COLO668 (cell line): ENCODE results near the gene KCNH6.

Experiments
- DNase-seq: peaks from one replicate; lab custom pipeline; 2025; ENCODE audit not compliant: unreplicated experiment; lab: John Stamatoyannopoulos, UW

KCNH6 gene

GRCh38 chr17:63533433-63534077 lies 10.4 kb downstream of the KCNH6 start:
- peak; percentile 39 for DNase-seq

DNA sequence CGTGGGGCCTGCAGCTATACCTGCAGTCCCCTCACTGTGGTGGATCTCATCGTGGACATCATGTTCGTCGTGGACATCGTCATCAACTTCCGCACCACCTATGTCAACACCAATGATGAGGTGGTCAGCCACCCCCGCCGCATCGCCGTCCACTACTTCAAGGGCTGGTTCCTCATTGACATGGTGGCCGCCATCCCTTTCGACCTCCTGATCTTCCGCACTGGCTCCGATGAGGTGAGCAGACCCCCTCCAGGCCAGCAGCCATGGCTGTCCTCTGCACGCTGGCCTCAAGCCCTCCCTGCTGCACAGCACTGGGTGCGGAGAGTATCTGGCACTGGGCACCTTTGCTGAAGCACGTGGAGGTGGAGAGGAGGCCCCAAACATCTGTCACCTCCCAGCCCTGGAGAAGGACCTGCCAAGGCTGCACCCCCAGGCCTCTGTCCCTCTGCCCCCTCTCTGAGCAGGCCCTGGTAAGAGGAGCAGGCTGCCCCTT lies 11.0 kb downstream of the KCNH6 start:
- DNase-seq, result no peak

GRCh38 chr17:63534816-63535455 lies 11.8 kb downstream of the KCNH6 start:
- DNase-seq, result no peak

DNA sequence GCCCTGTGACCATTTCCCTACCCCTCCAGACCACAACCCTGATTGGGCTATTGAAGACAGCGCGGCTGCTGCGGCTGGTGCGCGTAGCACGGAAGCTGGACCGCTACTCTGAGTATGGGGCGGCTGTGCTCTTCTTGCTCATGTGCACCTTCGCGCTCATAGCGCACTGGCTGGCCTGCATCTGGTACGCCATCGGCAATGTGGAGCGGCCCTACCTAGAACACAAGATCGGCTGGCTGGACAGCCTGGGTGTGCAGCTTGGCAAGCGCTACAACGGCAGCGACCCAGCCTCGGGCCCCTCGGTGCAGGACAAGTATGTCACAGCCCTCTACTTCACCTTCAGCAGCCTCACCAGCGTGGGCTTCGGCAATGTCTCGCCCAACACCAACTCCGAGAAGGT lies 12.5 kb downstream of the KCNH6 start:
- DNase-seq, result no peak

GRCh38 chr17:63537001-63537400 lies 13.8 kb downstream of the KCNH6 start:
- DNase-seq, result no peak

DNA sequence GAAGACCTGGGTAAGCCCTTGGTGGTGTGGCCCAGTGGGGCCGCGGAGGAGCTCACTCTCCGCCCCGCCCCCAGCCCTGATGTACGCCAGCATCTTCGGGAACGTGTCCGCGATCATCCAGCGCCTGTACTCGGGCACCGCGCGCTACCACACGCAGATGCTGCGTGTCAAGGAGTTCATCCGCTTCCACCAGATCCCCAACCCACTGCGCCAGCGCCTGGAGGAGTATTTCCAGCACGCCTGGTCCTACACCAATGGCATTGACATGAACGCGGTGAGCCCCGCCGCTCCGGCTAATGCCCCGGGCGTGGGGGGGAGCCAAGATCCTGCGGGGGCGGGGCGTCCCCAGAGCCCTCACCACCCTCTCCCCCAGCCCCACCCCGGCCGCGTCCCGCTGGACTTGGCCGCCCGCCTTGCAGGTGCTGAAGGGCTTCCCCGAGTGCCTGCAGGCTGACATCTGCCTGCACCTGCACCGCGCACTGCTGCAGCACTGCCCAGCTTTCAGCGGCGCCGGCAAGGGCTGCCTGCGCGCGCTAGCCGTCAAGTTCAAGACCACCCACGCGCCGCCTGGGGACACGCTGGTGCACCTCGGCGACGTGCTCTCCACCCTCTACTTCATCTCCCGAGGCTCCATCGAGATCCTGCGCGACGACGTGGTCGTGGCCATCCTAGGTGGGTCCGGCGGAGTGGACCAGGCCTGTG lies 15.0 kb downstream of the KCNH6 start:
- DNase-seq, result no peak

GRCh38 chr17:63538693-63539595 lies 15.8 kb downstream of the KCNH6 start:
- DNase-seq, result no peak

- DNase-seq, result no peak
These were observed 17.4 kb downstream of the KCNH6 start for GRCh38 chr17:63540590-63540989.

- no peak for DNase-seq
These were observed 19.0 kb downstream of the KCNH6 start for GRCh38 chr17:63542218-63542545.

GRCh38 chr17:63542942-63543821 lies 20.0 kb downstream of the KCNH6 start:
- peak; percentile 59 for DNase-seq

DNA sequence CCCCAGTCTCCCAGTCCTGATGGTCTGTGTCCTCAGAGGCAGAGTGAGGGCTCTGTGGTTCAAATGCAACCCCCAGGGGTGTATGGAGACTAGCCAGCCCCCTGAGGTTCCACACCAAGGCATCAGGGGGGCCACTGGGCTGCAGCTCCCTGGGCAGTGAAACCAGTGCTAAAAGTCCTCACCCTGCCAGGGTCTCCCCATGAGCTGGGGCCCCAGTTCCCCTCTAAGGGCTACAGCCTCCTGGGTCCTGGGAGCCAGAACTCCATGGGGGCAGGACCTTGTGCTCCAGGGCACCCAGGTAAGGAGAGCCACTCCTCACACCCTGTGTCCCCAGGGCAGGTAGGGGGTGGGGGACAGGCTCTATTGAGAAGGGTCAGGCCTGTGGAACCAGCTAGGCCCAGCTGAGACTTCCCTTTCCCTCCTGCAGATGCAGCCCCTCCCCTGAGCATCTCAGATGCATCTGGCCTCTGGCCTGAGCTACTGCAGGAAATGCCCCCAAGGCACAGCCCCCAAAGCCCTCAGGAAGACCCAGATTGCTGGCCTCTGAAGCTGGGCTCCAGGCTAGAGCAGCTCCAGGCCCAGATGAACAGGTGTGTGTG lies 20.8 kb downstream of the KCNH6 start:
- DNase-seq, result no peak

- no peak for DNase-seq
These were observed 21.5 kb downstream of the KCNH6 start for GRCh38 chr17:63544467-63545301.

GRCh38 chr17:63546308-63547082 lies 23.3 kb downstream of the KCNH6 start:
- no peak for DNase-seq

GRCh38 chr17:63547083-63547523 lies 23.9 kb downstream of the KCNH6 start:
- DNase-seq, result no peak

GRCh38 chr17:63549289-63549945 lies 26.3 kb downstream of the KCNH6 start:
- DNase-seq, result peak; percentile 47

- peak; percentile 96 for DNase-seq
These were observed 27.0 kb downstream of the KCNH6 start, which contains the start of gene DCAF7 for GRCh38 chr17:63549946-63550816. Gene DCAF7, plus strand, starts transcription at chr17:63550477. Its CDS starts 201 bp downstream, at chr17:63550678.
